Measurements from ENCODE around the gene FSTL5. TPM values are rescaled to one million over a fixed set of nuclear protein-coding genes. Genes with fewer than 3 reads are reported as not detected.

FSTL5 gene
- polyA plus RNA-seq, 4 donors: 0.19 to 0.36 TPM; not detected in 2

GRCh38 chr4:161577579-161578301 is 586.1 kb downstream of the FSTL5 start:
- Histone ChIP-seq H3K27me3 (ENCODE audit: control insufficient read depth in 3 of 3, insufficient read depth in 3 of 3, low read length in 3 of 3) (no peaks in the 10 kb centered on the region), H3K27ac (ENCODE audit: low read depth in 1 of 3, low read length in 2 of 3) (no peak overlapping the region), H3K4me3 (ENCODE audit: low read depth in 1 of 3, low read length in 3 of 3) (no peak overlapping the region), H3K4me1 (ENCODE audit: control insufficient read depth in 3 of 3, insufficient read depth in 2 of 3, low read depth in 1 of 3, low read length in 2 of 3) (no peaks in the 10 kb centered on the region), H3K9me3 (ENCODE audit: control insufficient read depth in 2 of 2, insufficient read depth in 1 of 2, low read depth in 1 of 2, low read length in 1 of 2) (no peaks in the 10 kb centered on the region), H3K36me3 (ENCODE audit: control insufficient read depth in 3 of 3, insufficient read depth in 2 of 3, low read depth in 1 of 3, low read length in 3 of 3) (no peaks in the 10 kb centered on the region)
- DNase-seq (no peak), FAIRE-seq (no peak)
- 44 to 66% (median 61%) methylated on average over 6 of the region's 6 CpGs for WGBS, 3 donors

- no peaks in the 10 kb centered on the region for H3K4me1 ChIP-seq (ENCODE audit: control insufficient read depth in 3 of 3, insufficient read depth in 2 of 3, low read depth in 1 of 3, low read length in 2 of 3)
- no peak for FAIRE-seq
- 63 to 84% (median 72%) methylated on average over 2 of the region's 2 CpGs for WGBS, 3 donors
These were observed 590.0 kb downstream of the FSTL5 start for GRCh38 chr4:161573836-161574235.

GRCh38 chr4:161564230-161564834 is 599.5 kb downstream of the FSTL5 start:
- Histone ChIP-seq H3K9me3 (ENCODE audit: control insufficient read depth in 2 of 2, insufficient read depth in 1 of 2, low read depth in 1 of 2, low read length in 1 of 2) (no peaks in the 10 kb centered on the region), H3K4me1 (ENCODE audit: control insufficient read depth in 3 of 3, insufficient read depth in 2 of 3, low read depth in 1 of 3, low read length in 2 of 3) (no peaks in the 10 kb centered on the region), H3K4me3 (ENCODE audit: low read depth in 1 of 3, low read length in 3 of 3) (no peak overlapping the region), H3K27me3 (ENCODE audit: control insufficient read depth in 3 of 3, insufficient read depth in 3 of 3, low read length in 3 of 3) (no peaks in the 10 kb centered on the region), H3K36me3 (ENCODE audit: control insufficient read depth in 3 of 3, insufficient read depth in 2 of 3, low read depth in 1 of 3, low read length in 3 of 3) (no peaks in the 10 kb centered on the region), H3K27ac (ENCODE audit: low read depth in 1 of 3, low read length in 2 of 3) (no peak overlapping the region)
- FAIRE-seq (peak; percentile 87), DNase-seq (no peak)
- 97% methylated on average over 1 of the region's 1 CpG for WGBS, 3 donors

More at GRCh38 chr4:161573836-161574235, 590.0 kb downstream of the FSTL5 start:
- no peaks in the 10 kb centered on the region for H3K27me3 ChIP-seq (ENCODE audit: control insufficient read depth in 3 of 3, insufficient read depth in 3 of 3, low read length in 3 of 3)
- no peaks in the 10 kb centered on the region for H3K36me3 ChIP-seq (ENCODE audit: control insufficient read depth in 3 of 3, insufficient read depth in 2 of 3, low read depth in 1 of 3, low read length in 3 of 3)
- H3K27ac ChIP-seq (ENCODE audit: low read depth in 1 of 3, low read length in 2 of 3): no peak overlapping the region
- H3K9me3 ChIP-seq (ENCODE audit: control insufficient read depth in 2 of 2, insufficient read depth in 1 of 2, low read depth in 1 of 2, low read length in 1 of 2): no peaks in the 10 kb centered on the region
- no peak for DNase-seq
- no peak overlapping the region for H3K4me3 ChIP-seq (ENCODE audit: low read depth in 1 of 3, low read length in 3 of 3)

- Histone ChIP-seq H3K27ac (ENCODE audit: low read depth in 1 of 3, low read length in 2 of 3) (no peak overlapping the region), H3K27me3 (ENCODE audit: control insufficient read depth in 3 of 3, insufficient read depth in 3 of 3, low read length in 3 of 3) (no peaks in the 10 kb centered on the region), H3K4me3 (ENCODE audit: low read depth in 1 of 3, low read length in 3 of 3) (no peak overlapping the region), H3K4me1 (ENCODE audit: control insufficient read depth in 3 of 3, insufficient read depth in 2 of 3, low read depth in 1 of 3, low read length in 2 of 3) (no peaks in the 10 kb centered on the region), H3K36me3 (ENCODE audit: control insufficient read depth in 3 of 3, insufficient read depth in 2 of 3, low read depth in 1 of 3, low read length in 3 of 3) (no peaks in the 10 kb centered on the region), H3K9me3 (ENCODE audit: control insufficient read depth in 2 of 2, insufficient read depth in 1 of 2, low read depth in 1 of 2, low read length in 1 of 2) (no peaks in the 10 kb centered on the region)
- 49 to 61% (median 58%) methylated on average over 5 of the region's 5 CpGs for WGBS, 3 donors
- no peak for FAIRE-seq
- no peak for DNase-seq
These were observed 607.8 kb downstream of the FSTL5 start for GRCh38 chr4:161555689-161556660.

GRCh38 chr4:161554372-161554990 is 609.3 kb downstream of the FSTL5 start:
- FAIRE-seq: no peak
- H3K27me3 ChIP-seq (ENCODE audit: control insufficient read depth in 3 of 3, insufficient read depth in 3 of 3, low read length in 3 of 3): no peaks in the 10 kb centered on the region
- whole genome bisulfite sequencing, 3 donors: 44 to 62% (median 56%) methylated on average over 5 of the region's 5 CpGs
- no peak overlapping the region for H3K27ac ChIP-seq (ENCODE audit: low read depth in 1 of 3, low read length in 2 of 3)
- no peaks in the 10 kb centered on the region for H3K4me1 ChIP-seq (ENCODE audit: control insufficient read depth in 3 of 3, insufficient read depth in 2 of 3, low read depth in 1 of 3, low read length in 2 of 3)
- DNase-seq: no peak
- no peaks in the 10 kb centered on the region for H3K36me3 ChIP-seq (ENCODE audit: control insufficient read depth in 3 of 3, insufficient read depth in 2 of 3, low read depth in 1 of 3, low read length in 3 of 3)
- H3K9me3 ChIP-seq (ENCODE audit: control insufficient read depth in 2 of 2, insufficient read depth in 1 of 2, low read depth in 1 of 2, low read length in 1 of 2): no peaks in the 10 kb centered on the region
- H3K4me3 ChIP-seq (ENCODE audit: low read depth in 1 of 3, low read length in 3 of 3): no peak overlapping the region

- Histone ChIP-seq H3K36me3 (ENCODE audit: control insufficient read depth in 3 of 3, insufficient read depth in 2 of 3, low read depth in 1 of 3, low read length in 3 of 3) (no peaks in the 10 kb centered on the region), H3K27me3 (ENCODE audit: control insufficient read depth in 3 of 3, insufficient read depth in 3 of 3, low read length in 3 of 3) (no peaks in the 10 kb centered on the region), H3K4me1 (ENCODE audit: control insufficient read depth in 3 of 3, insufficient read depth in 2 of 3, low read depth in 1 of 3, low read length in 2 of 3) (no peaks in the 10 kb centered on the region), H3K9me3 (ENCODE audit: control insufficient read depth in 2 of 2, insufficient read depth in 1 of 2, low read depth in 1 of 2, low read length in 1 of 2) (no peaks in the 10 kb centered on the region), H3K27ac (ENCODE audit: low read depth in 1 of 3, low read length in 2 of 3) (no peak overlapping the region), H3K4me3 (ENCODE audit: low read depth in 1 of 3, low read length in 3 of 3) (no peak overlapping the region)
- FAIRE-seq (no peak), DNase-seq (no peak)
- 61 to 71% (median 63%) methylated on average over 5 of the region's 5 CpGs for WGBS, 3 donors
These were observed 616.9 kb downstream of the FSTL5 start for GRCh38 chr4:161546902-161547301.

- WGBS, 3 donors: 83 to 86% (median 86%) methylated on average over 1 of the region's 1 CpG
- Histone ChIP-seq H3K27me3 (ENCODE audit: control insufficient read depth in 3 of 3, insufficient read depth in 3 of 3, low read length in 3 of 3) (no peaks in the 10 kb centered on the region), H3K4me3 (ENCODE audit: low read depth in 1 of 3, low read length in 3 of 3) (no peak overlapping the region), H3K9me3 (ENCODE audit: control insufficient read depth in 2 of 2, insufficient read depth in 1 of 2, low read depth in 1 of 2, low read length in 1 of 2) (no peaks in the 10 kb centered on the region), H3K36me3 (ENCODE audit: control insufficient read depth in 3 of 3, insufficient read depth in 2 of 3, low read depth in 1 of 3, low read length in 3 of 3) (no peaks in the 10 kb centered on the region), H3K27ac (ENCODE audit: low read depth in 1 of 3, low read length in 2 of 3) (no peak overlapping the region), H3K4me1 (ENCODE audit: control insufficient read depth in 3 of 3, insufficient read depth in 2 of 3, low read depth in 1 of 3, low read length in 2 of 3) (no peaks in the 10 kb centered on the region)
- FAIRE-seq (no peak), DNase-seq (no peak)
These were observed 623.5 kb downstream of the FSTL5 start for GRCh38 chr4:161540265-161540664.

- Histone ChIP-seq H3K4me1 (ENCODE audit: control insufficient read depth in 3 of 3, insufficient read depth in 2 of 3, low read depth in 1 of 3, low read length in 2 of 3) (no peaks in the 10 kb centered on the region), H3K4me3 (ENCODE audit: low read depth in 1 of 3, low read length in 3 of 3) (no peak overlapping the region), H3K9me3 (ENCODE audit: control insufficient read depth in 2 of 2, insufficient read depth in 1 of 2, low read depth in 1 of 2, low read length in 1 of 2) (no peaks in the 10 kb centered on the region), H3K27ac (ENCODE audit: low read depth in 1 of 3, low read length in 2 of 3) (no peak overlapping the region), H3K36me3 (ENCODE audit: control insufficient read depth in 3 of 3, insufficient read depth in 2 of 3, low read depth in 1 of 3, low read length in 3 of 3) (no peaks in the 10 kb centered on the region), H3K27me3 (ENCODE audit: control insufficient read depth in 3 of 3, insufficient read depth in 3 of 3, low read length in 3 of 3) (no peaks in the 10 kb centered on the region)
- WGBS, 3 donors: 57 to 76% (median 63%) methylated on average over 4 of the region's 4 CpGs
- DNase-seq (no peak), FAIRE-seq (no peak)
These were observed 624.9 kb downstream of the FSTL5 start for GRCh38 chr4:161538941-161539340.
